Activated naive CD8-positive, alpha-beta T cell treated with anti-CD3 and anti-CD28 coated beads for 36 hours (primary cell): ENCODE data around the gene AUTS2. TPM values are rescaled to one million over a fixed set of nuclear protein-coding genes. Genes with fewer than 3 reads are reported as not detected.

ENCODE experiments used
- DNase-seq: peaks from one replicate; pipeline ENCODE4 v3.0.0; 2021
- H3K27ac Mint-ChIP-seq: one replicate; pipeline ENCODE4 v1.8.0; 2022; ENCODE audit warnings: mild to moderate bottlenecking, moderate library complexity, mixed read lengths
- H3K27me3 Mint-ChIP-seq: one replicate; pipeline ENCODE4 v1.8.0; 2022; ENCODE audit warnings: mild to moderate bottlenecking, mixed read lengths
- H3K36me3 Mint-ChIP-seq: one replicate; pipeline ENCODE4 v1.8.0; 2021; ENCODE audit warnings: mild to moderate bottlenecking, mixed read lengths
- H3K4me1 Mint-ChIP-seq: one replicate; pipeline ENCODE4 v1.8.0; 2021; ENCODE audit warnings: mixed read lengths
- H3K4me3 Mint-ChIP-seq: one replicate; pipeline ENCODE4 v1.8.0; 2022; ENCODE audit warnings: mild to moderate bottlenecking, moderate library complexity, mixed read lengths
- H3K9me3 Mint-ChIP-seq: one replicate; pipeline ENCODE4 v1.8.0; 2022; ENCODE audit warnings: mixed read lengths
- total RNA-seq, 2 experiments: library from RNA; stranded (reverse); gene quantifications; one replicate each; pipeline ENCODE4 v1.2.3, GENCODE V29; 2021

AUTS2 gene
- total RNA-seq, 2 experiments from 2014 or later: 0.58 to 0.78 TPM

- Mint-ChIP-seq H3K27me3 (no peaks in the 10 kb centered on the region), H3K27ac (no peak overlapping the region), H3K9me3 (no peaks in the 10 kb centered on the region), H3K4me3 (no peak overlapping the region), H3K4me1 (no peaks in the 10 kb centered on the region), H3K36me3 (no peaks in the 10 kb centered on the region)
- DNase-seq: no peak
These were observed 794.7 kb downstream of the AUTS2 start for GRCh38 chr7:70392877-70393435.

DNA sequence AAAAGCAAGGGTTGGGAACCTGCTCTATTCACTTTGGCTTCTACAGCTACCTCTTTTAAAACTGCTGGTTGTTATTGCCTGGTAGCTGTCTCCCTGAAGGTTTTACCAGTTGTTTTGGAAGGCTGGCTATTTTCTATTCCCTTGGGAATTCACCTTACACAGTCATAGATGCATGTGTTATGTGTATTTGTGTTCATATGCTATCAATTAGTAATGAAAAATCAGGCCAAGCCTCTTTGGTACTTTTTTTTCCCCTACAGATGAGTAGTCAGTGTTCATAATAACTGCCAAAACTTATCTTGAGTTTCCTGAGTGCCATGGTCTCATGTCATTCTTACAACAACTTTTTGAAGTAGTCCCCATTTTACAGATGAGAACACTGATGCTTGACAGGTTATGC, 795.7 kb downstream of the AUTS2 start:
- Mint-ChIP-seq H3K27ac (no peak overlapping the region), H3K4me1 (no peaks in the 10 kb centered on the region), H3K9me3 (no peaks in the 10 kb centered on the region), H3K4me3 (no peak overlapping the region), H3K27me3 (no peaks in the 10 kb centered on the region), H3K36me3 (no peaks in the 10 kb centered on the region)
- no peak for DNase-seq

GRCh38 chr7:70400829-70401380, 802.6 kb downstream of the AUTS2 start:
- no peaks in the 10 kb centered on the region for H3K27me3 Mint-ChIP-seq
- H3K4me3 Mint-ChIP-seq: no peak overlapping the region
- no peak overlapping the region for H3K27ac Mint-ChIP-seq
- no peaks in the 10 kb centered on the region for H3K9me3 Mint-ChIP-seq
- no peaks in the 10 kb centered on the region for H3K4me1 Mint-ChIP-seq
- H3K36me3 Mint-ChIP-seq: no peaks in the 10 kb centered on the region
- DNase-seq: no peak

GRCh38 chr7:70402069-70402468, 803.8 kb downstream of the AUTS2 start:
- Mint-ChIP-seq H3K4me1 (no peaks in the 10 kb centered on the region), H3K9me3 (no peaks in the 10 kb centered on the region), H3K36me3 (no peaks in the 10 kb centered on the region), H3K4me3 (no peak overlapping the region), H3K27ac (no peak overlapping the region), H3K27me3 (no peaks in the 10 kb centered on the region)
- no peak for DNase-seq

DNA sequence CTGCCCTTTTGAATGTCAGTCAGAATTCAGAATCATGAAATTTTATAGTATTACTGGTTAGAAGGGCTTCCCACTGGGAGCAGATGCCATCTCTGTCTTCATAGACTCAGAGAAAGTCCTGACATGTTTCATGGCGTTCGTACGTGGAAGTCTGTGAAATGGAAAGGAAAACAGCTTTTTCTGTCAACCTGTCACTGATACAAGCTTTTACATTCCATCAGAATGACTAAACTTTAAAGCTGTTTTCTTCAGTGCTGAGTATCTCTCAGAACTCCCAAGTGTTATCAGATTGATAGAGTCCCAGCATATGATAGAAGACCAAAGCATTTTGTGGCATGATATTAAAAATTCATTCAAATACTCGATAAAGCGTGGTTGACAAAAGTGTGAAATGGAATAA, 807.0 kb downstream of the AUTS2 start:
- no peak for DNase-seq
- no peaks in the 10 kb centered on the region for H3K4me1 Mint-ChIP-seq
- H3K27ac Mint-ChIP-seq: no peak overlapping the region
- no peaks in the 10 kb centered on the region for H3K9me3 Mint-ChIP-seq
- no peak overlapping the region for H3K4me3 Mint-ChIP-seq
- H3K36me3 Mint-ChIP-seq: no peaks in the 10 kb centered on the region
- H3K27me3 Mint-ChIP-seq: no peaks in the 10 kb centered on the region

GRCh38 chr7:70406186-70406949, 808.1 kb downstream of the AUTS2 start:
- Mint-ChIP-seq H3K27ac (no peak overlapping the region), H3K9me3 (no peaks in the 10 kb centered on the region)

DNA sequence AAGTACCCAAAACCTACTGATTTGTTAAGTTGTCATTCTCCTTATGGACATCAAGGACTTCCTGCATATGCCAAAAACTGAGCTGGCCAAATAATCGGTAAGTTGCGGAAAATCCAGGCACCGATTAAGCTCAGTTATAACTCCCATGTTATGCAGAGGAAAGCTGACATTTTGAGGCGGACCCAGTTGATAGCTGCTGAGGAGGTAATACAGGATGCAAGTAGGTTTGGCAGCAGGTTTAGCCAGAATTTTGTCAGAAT, 808.6 kb downstream of the AUTS2 start:
- H3K4me3 Mint-ChIP-seq: no peak overlapping the region
- no peaks in the 10 kb centered on the region for H3K27me3 Mint-ChIP-seq
- DNase-seq: no peak
- H3K27ac Mint-ChIP-seq: no peak overlapping the region
- H3K9me3 Mint-ChIP-seq: no peaks in the 10 kb centered on the region
- no peaks in the 10 kb centered on the region for H3K36me3 Mint-ChIP-seq
- no peaks in the 10 kb centered on the region for H3K4me1 Mint-ChIP-seq

More at GRCh38 chr7:70406186-70406949, 808.1 kb downstream of the AUTS2 start:
- Mint-ChIP-seq H3K4me3 (no peak overlapping the region), H3K4me1 (no peaks in the 10 kb centered on the region), H3K27me3 (no peaks in the 10 kb centered on the region), H3K36me3 (no peaks in the 10 kb centered on the region)
- no peak for DNase-seq

DNA sequence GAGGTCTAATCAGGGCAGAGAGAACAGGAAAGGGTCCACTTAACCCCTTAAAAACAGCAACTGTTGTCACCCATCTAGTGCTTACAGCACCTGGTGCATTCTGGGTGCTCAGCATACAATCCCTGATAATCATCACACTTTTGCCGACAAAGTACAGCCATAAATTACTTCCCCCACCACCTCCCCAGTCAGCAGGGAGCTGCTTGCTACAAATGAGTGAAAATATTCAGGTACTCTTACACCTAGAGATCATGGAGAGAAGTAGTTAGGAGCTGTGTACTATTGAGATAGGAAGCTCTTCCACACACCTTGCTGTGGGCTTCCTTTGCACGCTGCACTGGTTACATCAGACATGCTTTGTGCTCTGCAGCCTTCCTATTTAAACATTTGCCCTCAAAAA, 810.2 kb downstream of the AUTS2 start:
- H3K27ac Mint-ChIP-seq: no peak overlapping the region
- no peak for DNase-seq
- no peaks in the 10 kb centered on the region for H3K9me3 Mint-ChIP-seq
- no peaks in the 10 kb centered on the region for H3K27me3 Mint-ChIP-seq
- H3K4me1 Mint-ChIP-seq: no peaks in the 10 kb centered on the region
- no peaks in the 10 kb centered on the region for H3K36me3 Mint-ChIP-seq
- no peak overlapping the region for H3K4me3 Mint-ChIP-seq

DNA sequence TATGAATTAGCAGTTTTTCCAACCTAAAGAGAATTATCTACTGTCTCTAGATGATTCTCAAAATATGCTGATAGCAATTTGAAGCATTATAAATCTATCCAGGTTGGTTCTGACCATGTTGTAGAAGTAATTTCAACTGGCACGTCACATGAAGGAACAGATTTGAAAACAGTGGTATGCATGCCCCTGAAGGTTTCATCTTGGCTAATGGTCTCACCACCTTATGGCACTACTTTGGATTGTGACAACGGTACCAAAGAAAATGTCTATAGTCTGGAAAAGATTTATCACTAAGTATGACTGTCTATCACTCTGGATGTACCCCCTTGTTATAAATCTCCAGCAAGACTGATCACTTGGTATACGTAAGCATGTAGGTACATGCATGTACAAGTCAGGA, 810.6 kb downstream of the AUTS2 start:
- no peak for DNase-seq
- H3K27me3 Mint-ChIP-seq: no peaks in the 10 kb centered on the region

DNA sequence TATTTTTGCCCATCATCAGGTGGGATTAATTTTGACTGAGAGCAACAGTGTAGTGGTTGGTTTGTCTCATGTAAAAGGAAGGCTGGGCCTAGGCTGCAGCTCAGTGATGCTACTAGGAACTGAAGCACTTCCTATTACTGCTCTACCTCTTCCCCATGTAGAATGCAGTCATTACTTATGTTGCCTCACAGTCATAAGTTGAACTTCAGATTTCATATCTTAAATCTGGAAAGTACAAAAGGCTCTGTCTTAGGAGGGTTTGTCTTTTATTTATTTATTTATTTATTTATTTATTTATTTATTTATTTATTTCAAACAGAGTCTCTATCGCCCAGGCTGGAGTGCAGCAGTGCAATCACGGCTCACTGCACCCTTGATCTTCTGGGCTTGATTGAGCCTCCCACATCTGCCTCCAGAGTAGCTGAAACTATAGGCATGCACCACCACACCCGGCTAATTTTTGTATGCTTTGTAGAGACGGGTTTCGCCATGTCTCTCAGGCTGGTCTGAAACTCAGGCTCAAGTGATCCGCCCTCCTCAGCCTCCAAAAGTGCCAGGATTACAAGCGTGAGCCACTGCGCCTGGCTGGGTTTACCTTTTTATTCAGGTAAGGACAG, 812.0 kb downstream of the AUTS2 start:
- no peaks in the 10 kb centered on the region for H3K4me1 Mint-ChIP-seq
- H3K27me3 Mint-ChIP-seq: no peaks in the 10 kb centered on the region
- no peaks in the 10 kb centered on the region for H3K36me3 Mint-ChIP-seq
- H3K9me3 Mint-ChIP-seq: no peaks in the 10 kb centered on the region
- no peak overlapping the region for H3K4me3 Mint-ChIP-seq
- DNase-seq: no peak
- no peak overlapping the region for H3K27ac Mint-ChIP-seq

More for the DNA sequence above, 810.6 kb downstream of the AUTS2 start:
- Mint-ChIP-seq H3K4me3 (no peak overlapping the region), H3K9me3 (no peaks in the 10 kb centered on the region), H3K27ac (no peak overlapping the region), H3K4me1 (no peaks in the 10 kb centered on the region), H3K36me3 (no peaks in the 10 kb centered on the region)

DNA sequence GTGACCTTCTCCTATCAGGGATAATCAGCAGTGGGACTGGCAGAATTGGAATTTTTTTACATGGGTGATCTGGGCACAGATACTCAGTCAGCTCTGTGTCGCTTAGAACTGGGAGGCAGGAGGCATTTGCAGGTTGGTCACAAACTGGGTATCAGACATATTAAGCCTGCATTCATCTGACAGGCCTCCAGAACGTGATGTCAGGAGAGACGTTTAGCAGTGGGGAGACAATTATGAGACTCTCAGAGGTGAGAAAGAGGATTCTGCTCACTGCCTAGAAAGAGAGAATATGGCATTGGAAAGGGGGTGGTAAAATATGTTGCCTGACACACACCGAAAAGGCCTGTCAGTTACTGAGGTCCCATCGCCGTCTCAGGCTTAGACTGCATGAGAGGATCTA, 816.1 kb downstream of the AUTS2 start:
- Mint-ChIP-seq H3K27ac (no peak overlapping the region), H3K9me3 (no peaks in the 10 kb centered on the region), H3K36me3 (no peaks in the 10 kb centered on the region), H3K4me3 (no peak overlapping the region), H3K4me1 (no peaks in the 10 kb centered on the region), H3K27me3 (no peaks in the 10 kb centered on the region)
- no peak for DNase-seq

GRCh38 chr7:70415179-70415972, 817.1 kb downstream of the AUTS2 start:
- H3K9me3 Mint-ChIP-seq: no peaks in the 10 kb centered on the region

DNA sequence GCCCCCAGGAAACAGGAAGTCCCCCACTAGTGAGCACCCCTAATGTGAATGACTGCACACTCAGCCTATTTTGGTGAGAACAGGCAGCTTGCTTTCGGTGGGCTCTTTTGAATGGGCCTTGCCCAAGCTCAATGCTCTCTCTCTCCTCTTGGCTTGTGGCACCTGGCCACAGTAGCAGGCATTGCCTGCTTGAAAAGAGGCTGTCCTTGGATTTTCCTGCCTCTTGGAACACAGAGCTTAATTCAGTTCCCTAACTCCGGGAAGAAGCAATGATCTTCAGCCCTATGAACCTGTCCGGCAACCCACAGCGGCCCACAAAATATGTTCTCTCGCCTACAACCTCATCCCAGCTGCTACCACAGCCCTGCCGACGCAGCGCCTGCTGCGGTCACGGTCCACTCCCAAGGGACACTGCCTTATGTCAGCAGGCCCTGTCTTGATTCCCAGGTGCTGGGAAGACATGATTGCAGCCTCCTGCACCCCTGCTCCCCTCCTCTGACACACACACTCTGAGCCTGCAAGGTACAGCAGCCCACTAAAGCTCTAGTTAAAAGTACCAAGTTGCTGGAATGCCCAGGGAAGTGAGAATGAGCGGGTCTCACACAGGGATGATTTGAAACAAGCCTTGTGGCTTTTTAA, 818.2 kb downstream of the AUTS2 start:
- H3K36me3 Mint-ChIP-seq: no peaks in the 10 kb centered on the region
- DNase-seq: no peak
- no peaks in the 10 kb centered on the region for H3K9me3 Mint-ChIP-seq
- no peak overlapping the region for H3K4me3 Mint-ChIP-seq
- no peaks in the 10 kb centered on the region for H3K4me1 Mint-ChIP-seq
- no peak overlapping the region for H3K27ac Mint-ChIP-seq
- H3K27me3 Mint-ChIP-seq: no peaks in the 10 kb centered on the region

More at GRCh38 chr7:70415179-70415972, 817.1 kb downstream of the AUTS2 start:
- DNase-seq: no peak
- H3K27me3 Mint-ChIP-seq: no peaks in the 10 kb centered on the region
- no peak overlapping the region for H3K27ac Mint-ChIP-seq
- H3K36me3 Mint-ChIP-seq: no peaks in the 10 kb centered on the region
- H3K4me3 Mint-ChIP-seq: no peak overlapping the region
- no peaks in the 10 kb centered on the region for H3K4me1 Mint-ChIP-seq

DNA sequence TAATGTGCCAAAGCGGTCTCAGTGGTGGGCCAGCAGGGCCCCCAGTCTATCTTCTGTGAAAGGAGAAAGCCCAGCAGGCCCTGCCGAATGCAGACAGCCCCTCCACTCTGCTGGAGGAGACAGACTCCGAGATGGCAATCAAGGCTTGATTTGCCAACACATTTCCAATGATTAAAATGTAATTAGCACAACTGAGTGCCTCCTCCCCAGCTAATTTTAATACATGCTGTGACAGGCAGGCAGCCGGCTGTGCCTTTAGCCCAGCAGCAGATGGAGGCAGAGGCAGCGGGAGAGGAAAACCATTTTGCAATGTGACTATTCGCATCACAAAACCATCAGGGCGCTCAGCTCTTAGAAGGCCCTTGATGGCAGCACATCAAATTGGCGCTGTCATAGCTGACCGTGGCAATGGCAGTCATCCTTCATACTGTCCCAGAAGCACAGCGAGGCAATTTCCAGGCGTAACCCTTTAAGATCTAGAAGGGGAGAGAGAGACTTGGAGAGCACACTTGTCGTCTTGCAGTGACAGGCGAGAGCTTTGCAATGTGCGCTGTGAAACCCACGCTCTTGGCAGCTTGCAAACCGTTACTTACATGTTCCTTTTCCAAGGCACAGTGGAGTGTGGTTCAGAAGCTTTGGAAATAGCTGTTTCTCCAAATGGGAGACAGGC, 818.8 kb downstream of the AUTS2 start:
- no peak overlapping the region for H3K4me3 Mint-ChIP-seq
- H3K27ac Mint-ChIP-seq: no peak overlapping the region
- H3K27me3 Mint-ChIP-seq: no peaks in the 10 kb centered on the region
- no peak for DNase-seq
- no peaks in the 10 kb centered on the region for H3K9me3 Mint-ChIP-seq
- no peaks in the 10 kb centered on the region for H3K4me1 Mint-ChIP-seq
- H3K36me3 Mint-ChIP-seq: no peaks in the 10 kb centered on the region
